K562 (cell line): ENCODE measurements around the gene CPT1C. TPM values are rescaled to one million over a fixed set of nuclear protein-coding genes. Genes with fewer than 3 reads are reported as not detected.
A peak's percentile ranks its signal among the peaks of the same experiment; 100 is the strongest.

Experiments used
- EGR1 ChIP-seq: fragments of 450-650 bp; conservative IDR thresholded peaks from 2 replicates; pipeline ENCODE4 v1.6.1; 2017; ENCODE audit warnings: mild to moderate bottlenecking
- FOXJ2 ChIP-seq: fragments of 200-800 bp; sonication (Bioruptor generic); IDR thresholded peaks from 2 replicates; pipeline ENCODE4 v1.6.1; 2016; ENCODE audit warnings: missing genetic modification characterization, missing compliant biosample characterization
- GTF2F1 ChIP-seq: IDR thresholded peaks from 2 replicates; pipeline ENCODE4 v1.6.1; 2011; ENCODE audit warnings: low read depth, low read length, improper control_type of control experiment
- IRF2 ChIP-seq: sonication (generic); formaldehyde crosslinking; IDR thresholded peaks from 2 replicates; pipeline ENCODE4 v1.8.1; 2022; ENCODE audit warnings: mild to moderate bottlenecking, missing genetic modification reagents
- KAT8 ChIP-seq: fragments of 450-650 bp; IDR thresholded peaks from 2 replicates; pipeline ENCODE4 v1.6.1; 2016; ENCODE audit warnings: low read depth, mild to moderate bottlenecking
- NR1H2 ChIP-seq: sonication (generic); formaldehyde crosslinking; IDR thresholded peaks from 2 replicates; pipeline ENCODE4 v1.4.0; 2020; ENCODE audit warnings: mild to moderate bottlenecking, missing genetic modification reagents
- TARDBP ChIP-seq: fragments of 450-650 bp; IDR thresholded peaks from 2 replicates; pipeline ENCODE4 v1.6.1; 2016
- ZNF217 ChIP-seq: sonication (generic); formaldehyde crosslinking; IDR thresholded peaks from 2 replicates; pipeline ENCODE4 v1.8.0; 2022; ENCODE audit warnings: mild to moderate bottlenecking, missing genetic modification reagents
- ZNF431 ChIP-seq: sonication (generic); formaldehyde crosslinking; IDR thresholded peaks from 2 replicates; pipeline ENCODE4 v1.8.0; 2022; ENCODE audit warnings: mild to moderate bottlenecking, missing genetic modification reagents
- polyA plus RNA-seq, 8 experiments: library from polyadenylated mRNA; depleted of rRNA in 4 of 8; stranded (reverse) in 5 of 8; unstranded in 3 of 8; fragments of >200 nt; fragmentation: Nextera tagmentation in 2 of 8; fragmentation: Illumina TruSeq in 1 of 8; extraction: Ambion mirVana in 2 of 8; extraction: Trizol in 1 of 8; gene quantifications; 2 replicates each; pipeline versions ENCODE4 v1.2.1 to v1.2.3, GENCODE V29; 2011 to 2014; ENCODE audit warnings: inconsistent platforms in 1 of 8, missing spikeins in 1 of 8
- total RNA-seq, 7 experiments: library from RNA; depleted of rRNA in 6 of 7; stranded (reverse); fragments of >200 nt in 6 of 7; fragmentation: Illumina TruSeq in 2 of 7; extraction: Trizol in 2 of 7; gene quantifications; 2 replicates each; pipeline versions ENCODE4 v1.2.1 to v1.2.3, GENCODE V29; 2011 to 2021; ENCODE audit warnings: low replicate concordance in 1 of 7
- TF ChIP-seq, protein P1 (sequence below): fragments of 450-650 bp; IDR thresholded peaks from 2 replicates; pipeline ENCODE4 v1.6.1; 2016
- TF ChIP-seq, protein P2 (sequence below), 2 experiments: fragments of 200-800 bp in 1 of 2; sonication (Bioruptor generic) in 1 of 2; sonication (generic) in 1 of 2; formaldehyde crosslinking in 1 of 2; IDR thresholded peaks in 1 of 2; conservative IDR thresholded peaks in 1 of 2; 2 replicates each; pipeline versions ENCODE4 v1.5.0 to v1.6.1; 2016 to 2020; ENCODE audit warnings: missing compliant biosample characterization in 1 of 2, missing genetic modification characterization in 1 of 2, missing genetic modification reagents in 1 of 2
- TF ChIP-seq, protein P3 (sequence below): fragments of 450-650 bp; formaldehyde crosslinking; IDR thresholded peaks from 2 replicates; pipeline ENCODE4 v1.4.0; 2020; ENCODE audit warnings: mild to moderate bottlenecking, moderate library complexity
- TF ChIP-seq, protein P4 (sequence below): fragments of 450-650 bp; IDR thresholded peaks from 2 replicates; pipeline ENCODE4 v1.7.1; 2018; ENCODE audit warnings: mild to moderate bottlenecking, low read depth; ENCODE audit not compliant: partially characterized antibody
- TF ChIP-seq, protein P5 (sequence below): fragments of 250-450 bp; sonication (Bioruptor Pico); IDR thresholded peaks from 2 replicates; pipeline ENCODE4 v1.5.1; 2021; ENCODE audit warnings: mild to moderate bottlenecking
- TF ChIP-seq, protein P6 (sequence below): IDR thresholded peaks from 3 replicates; pipeline ENCODE4 v1.6.1; 2011; ENCODE audit warnings: borderline replicate concordance, mild to moderate bottlenecking, moderate library complexity; ENCODE audit not compliant: insufficient read length; ENCODE audit errors: extremely low read depth

CPT1C gene
- total and polyA plus RNA-seq, 9 of the 15 experiments (the other 6 are each of a cell fraction or from before 2014, with no cell fraction given) = 1.9 to 12.3 (median 3.0) TPM

DNA sequence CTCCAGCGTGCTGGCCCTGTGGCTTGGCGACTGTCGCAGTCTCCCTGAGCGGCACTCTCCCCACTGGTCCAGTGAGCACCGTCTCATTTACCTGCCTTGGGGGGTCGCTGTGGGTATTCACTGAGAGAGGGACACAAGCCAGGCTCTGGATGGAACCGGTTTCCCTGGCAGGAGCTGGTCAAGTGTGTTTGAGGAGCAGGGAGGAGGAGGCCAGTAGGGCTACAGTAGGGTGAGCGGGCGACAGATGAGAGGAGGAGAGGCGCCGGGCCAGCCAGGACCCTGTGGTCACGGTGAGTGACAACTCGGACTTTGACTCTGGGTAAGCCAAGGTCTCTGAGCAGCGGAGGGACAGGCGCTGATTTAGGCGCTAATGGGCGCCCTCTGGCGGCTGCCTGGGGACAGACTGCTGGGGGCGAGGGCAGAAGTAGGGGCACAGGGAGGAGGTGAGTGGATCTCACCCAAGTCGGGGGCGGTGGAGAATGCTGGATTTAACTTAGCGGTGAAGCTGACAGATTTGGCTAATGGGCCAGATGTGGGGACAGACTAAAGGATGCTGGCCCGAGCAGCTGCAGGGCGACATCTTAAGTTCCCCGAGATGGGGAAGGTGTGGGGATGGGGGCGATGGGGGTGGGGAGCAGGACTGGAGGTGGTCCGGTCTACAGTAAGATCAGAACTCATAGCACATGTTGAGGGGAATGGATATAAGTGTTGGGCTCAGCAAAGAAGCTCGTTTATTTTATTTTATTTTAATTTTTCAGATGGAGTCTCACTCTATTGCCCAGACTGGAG, 18.6 kb upstream of the CPT1C start (continued):
- no peak for TF ChIP-seq TARDBP
- TF ChIP-seq, protein P1, sequence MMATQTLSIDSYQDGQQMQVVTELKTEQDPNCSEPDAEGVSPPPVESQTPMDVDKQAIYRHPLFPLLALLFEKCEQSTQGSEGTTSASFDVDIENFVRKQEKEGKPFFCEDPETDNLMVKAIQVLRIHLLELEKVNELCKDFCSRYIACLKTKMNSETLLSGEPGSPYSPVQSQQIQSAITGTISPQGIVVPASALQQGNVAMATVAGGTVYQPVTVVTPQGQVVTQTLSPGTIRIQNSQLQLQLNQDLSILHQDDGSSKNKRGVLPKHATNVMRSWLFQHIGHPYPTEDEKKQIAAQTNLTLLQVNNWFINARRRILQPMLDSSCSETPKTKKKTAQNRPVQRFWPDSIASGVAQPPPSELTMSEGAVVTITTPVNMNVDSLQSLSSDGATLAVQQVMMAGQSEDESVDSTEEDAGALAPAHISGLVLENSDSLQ = peak; percentile 96
- TF ChIP-seq EGR1 = peak; percentile 46; the same call in 1 of the 2 replicates
- no peak for TF ChIP-seq IRF2 (CRISPR knock-in tag)
- TF ChIP-seq, protein P2, sequence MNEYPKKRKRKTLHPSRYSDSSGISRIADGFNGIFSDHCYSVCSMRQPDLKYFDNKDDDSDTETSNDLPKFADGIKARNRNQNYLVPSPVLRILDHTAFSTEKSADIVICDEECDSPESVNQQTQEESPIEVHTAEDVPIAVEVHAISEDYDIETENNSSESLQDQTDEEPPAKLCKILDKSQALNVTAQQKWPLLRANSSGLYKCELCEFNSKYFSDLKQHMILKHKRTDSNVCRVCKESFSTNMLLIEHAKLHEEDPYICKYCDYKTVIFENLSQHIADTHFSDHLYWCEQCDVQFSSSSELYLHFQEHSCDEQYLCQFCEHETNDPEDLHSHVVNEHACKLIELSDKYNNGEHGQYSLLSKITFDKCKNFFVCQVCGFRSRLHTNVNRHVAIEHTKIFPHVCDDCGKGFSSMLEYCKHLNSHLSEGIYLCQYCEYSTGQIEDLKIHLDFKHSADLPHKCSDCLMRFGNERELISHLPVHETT (CRISPR knock-in tag; conservative IDR thresholded peaks at IDR 0.05 in 1 of 2, IDR thresholded peaks at IDR 0.05 in 1 of 2) = no peak
- TF ChIP-seq KAT8 = no peak
- TF ChIP-seq GTF2F1 = no peak
- TF ChIP-seq, protein P3, sequence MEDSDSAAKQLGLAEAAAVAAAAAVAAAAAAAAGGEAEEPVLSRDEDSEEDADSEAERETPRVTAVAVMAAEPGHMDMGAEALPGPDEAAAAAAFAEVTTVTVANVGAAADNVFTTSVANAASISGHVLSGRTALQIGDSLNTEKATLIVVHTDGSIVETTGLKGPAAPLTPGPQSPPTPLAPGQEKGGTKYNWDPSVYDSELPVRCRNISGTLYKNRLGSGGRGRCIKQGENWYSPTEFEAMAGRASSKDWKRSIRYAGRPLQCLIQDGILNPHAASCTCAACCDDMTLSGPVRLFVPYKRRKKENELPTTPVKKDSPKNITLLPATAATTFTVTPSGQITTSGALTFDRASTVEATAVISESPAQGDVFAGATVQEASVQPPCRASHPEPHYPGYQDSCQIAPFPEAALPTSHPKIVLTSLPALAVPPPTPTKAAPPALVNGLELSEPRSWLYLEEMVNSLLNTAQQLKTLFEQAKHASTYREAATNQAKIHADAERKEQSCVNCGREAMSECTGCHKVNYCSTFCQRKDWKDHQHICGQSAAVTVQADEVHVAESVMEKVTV = no peak; the same call in 1 of the 2 replicates
- TF ChIP-seq, protein P4, sequence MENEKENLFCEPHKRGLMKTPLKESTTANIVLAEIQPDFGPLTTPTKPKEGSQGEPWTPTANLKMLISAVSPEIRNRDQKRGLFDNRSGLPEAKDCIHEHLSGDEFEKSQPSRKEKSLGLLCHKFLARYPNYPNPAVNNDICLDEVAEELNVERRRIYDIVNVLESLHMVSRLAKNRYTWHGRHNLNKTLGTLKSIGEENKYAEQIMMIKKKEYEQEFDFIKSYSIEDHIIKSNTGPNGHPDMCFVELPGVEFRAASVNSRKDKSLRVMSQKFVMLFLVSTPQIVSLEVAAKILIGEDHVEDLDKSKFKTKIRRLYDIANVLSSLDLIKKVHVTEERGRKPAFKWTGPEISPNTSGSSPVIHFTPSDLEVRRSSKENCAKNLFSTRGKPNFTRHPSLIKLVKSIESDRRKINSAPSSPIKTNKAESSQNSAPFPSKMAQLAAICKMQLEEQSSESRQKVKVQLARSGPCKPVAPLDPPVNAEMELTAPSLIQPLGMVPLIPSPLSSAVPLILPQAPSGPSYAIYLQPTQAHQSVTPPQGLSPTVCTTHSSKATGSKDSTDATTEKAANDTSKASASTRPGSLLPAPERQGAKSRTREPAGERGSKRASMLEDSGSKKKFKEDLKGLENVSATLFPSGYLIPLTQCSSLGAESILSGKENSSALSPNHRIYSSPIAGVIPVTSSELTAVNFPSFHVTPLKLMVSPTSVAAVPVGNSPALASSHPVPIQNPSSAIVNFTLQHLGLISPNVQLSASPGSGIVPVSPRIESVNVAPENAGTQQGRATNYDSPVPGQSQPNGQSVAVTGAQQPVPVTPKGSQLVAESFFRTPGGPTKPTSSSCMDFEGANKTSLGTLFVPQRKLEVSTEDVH = peak; percentile 67
- TF ChIP-seq, protein P5, sequence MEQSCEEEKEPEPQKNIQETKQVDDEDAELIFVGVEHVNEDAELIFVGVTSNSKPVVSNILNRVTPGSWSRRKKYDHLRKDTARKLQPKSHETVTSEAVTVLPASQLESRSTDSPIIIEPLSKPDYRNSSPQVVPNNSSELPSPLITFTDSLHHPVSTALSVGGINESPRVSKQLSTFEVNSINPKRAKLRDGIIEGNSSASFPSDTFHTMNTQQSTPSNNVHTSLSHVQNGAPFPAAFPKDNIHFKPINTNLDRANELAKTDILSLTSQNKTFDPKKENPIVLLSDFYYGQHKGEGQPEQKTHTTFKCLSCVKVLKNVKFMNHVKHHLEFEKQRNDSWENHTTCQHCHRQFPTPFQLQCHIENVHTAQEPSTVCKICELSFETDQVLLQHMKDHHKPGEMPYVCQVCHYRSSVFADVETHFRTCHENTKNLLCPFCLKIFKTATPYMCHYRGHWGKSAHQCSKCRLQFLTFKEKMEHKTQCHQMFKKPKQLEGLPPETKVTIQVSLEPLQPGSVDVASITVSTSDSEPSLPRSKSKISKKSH = no peak
- no peak for TF ChIP-seq ZNF217 (CRISPR knock-in tag)
- TF ChIP-seq, protein P6, sequence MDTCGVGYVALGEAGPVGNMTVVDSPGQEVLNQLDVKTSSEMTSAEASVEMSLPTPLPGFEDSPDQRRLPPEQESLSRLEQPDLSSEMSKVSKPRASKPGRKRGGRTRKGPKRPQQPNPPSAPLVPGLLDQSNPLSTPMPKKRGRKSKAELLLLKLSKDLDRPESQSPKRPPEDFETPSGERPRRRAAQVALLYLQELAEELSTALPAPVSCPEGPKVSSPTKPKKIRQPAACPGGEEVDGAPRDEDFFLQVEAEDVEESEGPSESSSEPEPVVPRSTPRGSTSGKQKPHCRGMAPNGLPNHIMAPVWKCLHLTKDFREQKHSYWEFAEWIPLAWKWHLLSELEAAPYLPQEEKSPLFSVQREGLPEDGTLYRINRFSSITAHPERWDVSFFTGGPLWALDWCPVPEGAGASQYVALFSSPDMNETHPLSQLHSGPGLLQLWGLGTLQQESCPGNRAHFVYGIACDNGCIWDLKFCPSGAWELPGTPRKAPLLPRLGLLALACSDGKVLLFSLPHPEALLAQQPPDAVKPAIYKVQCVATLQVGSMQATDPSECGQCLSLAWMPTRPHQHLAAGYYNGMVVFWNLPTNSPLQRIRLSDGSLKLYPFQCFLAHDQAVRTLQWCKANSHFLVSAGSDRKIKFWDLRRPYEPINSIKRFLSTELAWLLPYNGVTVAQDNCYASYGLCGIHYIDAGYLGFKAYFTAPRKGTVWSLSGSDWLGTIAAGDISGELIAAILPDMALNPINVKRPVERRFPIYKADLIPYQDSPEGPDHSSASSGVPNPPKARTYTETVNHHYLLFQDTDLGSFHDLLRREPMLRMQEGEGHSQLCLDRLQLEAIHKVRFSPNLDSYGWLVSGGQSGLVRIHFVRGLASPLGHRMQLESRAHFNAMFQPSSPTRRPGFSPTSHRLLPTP = no peak
- no peak for TF ChIP-seq ZNF431 (CRISPR knock-in tag)
- TF ChIP-seq FOXJ2 (tag) = no peak
- TF ChIP-seq NR1H2 (CRISPR knock-in tag) = 0 out of 2 replicates have a peak, but pooled peaks have one; percentile 54
